Adrenal gland (tissue), 12 donors: Measurements from ENCODE around the gene CLK3. TPM values are rescaled to one million over a fixed set of nuclear protein-coding genes. Genes with fewer than 3 reads are reported as not detected.

ENCODE experiments used
- DNase-seq, 7 donors: peaks; one replicate each; pipeline ENCODE4 v3.0.0-alpha.2; 2019 to 2020
- H3K27ac ChIP-seq, 5 donors: fragments of 200-600 bp; sonication (generic) in 4 of 5; 1 replicate in 3 of 5; 2 replicates in 2 of 5; pipeline versions ENCODE4 v1.5.1 to v1.8.0; 2016 to 2020; ENCODE audit warnings: mild to moderate bottlenecking in 1 of 5
- H3K27me3 ChIP-seq: fragments of 200-600 bp; 2 replicates; pipeline ENCODE4 v1.8.0; 2021
- H3K36me3 ChIP-seq, 2 donors: fragments of 200-600 bp; replicated peaks in 1 of 2; 1 replicate in 1 of 2; 2 replicates in 1 of 2; pipeline versions ENCODE4 v1.5.1 to v1.8.0; 2018 to 2022
- H3K4me1 ChIP-seq, 2 donors: fragments of 200-600 bp; replicated peaks in 1 of 2; 1 replicate in 1 of 2; 2 replicates in 1 of 2; pipeline versions ENCODE4 v1.5.1 to v1.8.0; 2018 to 2021
- H3K4me3 ChIP-seq, 4 donors: fragments of 200-600 bp; sonication (generic) in 3 of 4; one replicate each; pipeline ENCODE4 v1.5.1; 2016 to 2018
- H3K9me3 ChIP-seq, 3 donors: fragments of 200-600 bp; sonication (generic) in 1 of 3; replicated peaks in 1 of 3; 1 replicate in 2 of 3; 2 replicates in 1 of 3; pipeline versions ENCODE4 v1.5.1 to v1.8.0; 2016 to 2021
- POLR2A ChIP-seq, 2 donors: fragments of 450-650 bp; IDR thresholded peaks; one replicate each; pipeline ENCODE4 v1.6.1; 2017; ENCODE audit warnings: antibody characterized with exemption in 2 of 2, mild to moderate bottlenecking in 2 of 2, moderate library complexity in 1 of 2
- WGBS, 4 donors: extraction: QIAGEN DNeasy Blood & Tissue Kit in 2 of 4; methylation state at CpG; one replicate each; pipeline versions ENCODE4 v1.1.5 to v1.1.7; 2013 to 2017; 5-methylcytosine and 5-hydroxymethylcytosine counted together
- intact Hi-C, 2 donors: fragments of 100-400 bp; cut with DNase I; formaldehyde crosslinking; loops; one replicate each; pipeline versions ENCODE4 v1.14.1 to v1.15.0; 2022 to 2023
- polyA plus RNA-seq, 3 donors: library from polyadenylated mRNA; stranded (reverse); fragments of 200-250 nt in 2 of 3; fragments of 350-450 nt in 1 of 3; fragmentation: Illumina TruSeq in 1 of 3; extraction: RNeasy Lipid Tissue Mini Kit (QIAGEN cat#74804) in 1 of 3; gene quantifications; one replicate each; pipeline ENCODE4 v1.2.3, GENCODE V29; 2013 to 2014
- total RNA-seq, 9 donors: library from RNA; depleted of rRNA in 4 of 9; stranded (reverse); fragments of >200 nt in 4 of 9; fragments of 120-200 nt in 1 of 9; fragmentation: NEBNext Ultra II Directional in 1 of 9; extraction: Animal tissue kit (Norgen Biotek cat#: 25700) in 1 of 9; gene quantifications; one replicate each; pipeline versions ENCODE4 v1.1.0 to v1.2.4, GENCODE V29; 2013 to 2023
- TF ChIP-seq, protein P1 (sequence below), 6 experiments: fragments of 450-650 bp in 4 of 6; fragments of 200-600 bp in 2 of 6; sonication (generic) in 1 of 6; IDR thresholded peaks; 1 replicate in 5 of 6; 2 replicates in 1 of 6; pipeline versions ENCODE4 v1.5.1 to v1.8.0; 2016 to 2021; ENCODE audit warnings: antibody characterized with exemption in 6 of 6, mild to moderate bottlenecking in 2 of 6, moderate library complexity in 1 of 6
- donor health status: healthy with polysubstance abuse.
- donor health status: Bipolar disorder and iron deficiency.
- donor health status: DM: yes; HTN: yes; CAD: no.
- donor health status: DM: no; HTN: no; CAD: no.
- donor health status: DM: no; HTN: no; CAD: no.
- donor health status: DM: yes; HTN: yes; CAD: no.

Gene CLK3
- total and polyA plus RNA-seq, 12 donors: 26.2 to 160 (median 66.1) TPM

GRCh38 chr15:74599156-74599555, 16.5 kb upstream of the CLK3 start:
- 70 to 84% (median 80%) methylated on average over 15 of the region's 15 CpGs for WGBS, 4 donors
- no peaks in the 10 kb centered on the region for H3K9me3 ChIP-seq
- peak in 1 of 7 donors; percentile 17 for DNase-seq
- no peak for TF ChIP-seq POLR2A (IDR thresholded peaks at IDR 0.05)
- TF ChIP-seq, protein P1, sequence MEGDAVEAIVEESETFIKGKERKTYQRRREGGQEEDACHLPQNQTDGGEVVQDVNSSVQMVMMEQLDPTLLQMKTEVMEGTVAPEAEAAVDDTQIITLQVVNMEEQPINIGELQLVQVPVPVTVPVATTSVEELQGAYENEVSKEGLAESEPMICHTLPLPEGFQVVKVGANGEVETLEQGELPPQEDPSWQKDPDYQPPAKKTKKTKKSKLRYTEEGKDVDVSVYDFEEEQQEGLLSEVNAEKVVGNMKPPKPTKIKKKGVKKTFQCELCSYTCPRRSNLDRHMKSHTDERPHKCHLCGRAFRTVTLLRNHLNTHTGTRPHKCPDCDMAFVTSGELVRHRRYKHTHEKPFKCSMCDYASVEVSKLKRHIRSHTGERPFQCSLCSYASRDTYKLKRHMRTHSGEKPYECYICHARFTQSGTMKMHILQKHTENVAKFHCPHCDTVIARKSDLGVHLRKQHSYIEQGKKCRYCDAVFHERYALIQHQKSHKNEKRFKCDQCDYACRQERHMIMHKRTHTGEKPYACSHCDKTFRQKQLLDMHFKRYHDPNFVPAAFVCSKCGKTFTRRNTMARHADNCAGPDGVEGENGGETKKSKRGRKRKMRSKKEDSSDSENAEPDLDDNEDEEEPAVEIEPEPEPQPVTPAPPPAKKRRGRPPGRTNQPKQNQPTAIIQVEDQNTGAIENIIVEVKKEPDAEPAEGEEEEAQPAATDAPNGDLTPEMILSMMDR (IDR thresholded peaks at IDR 0.05): no peak
- H3K4me3 ChIP-seq: peak overlapping the region in 3 of 4 donors; percentile 17 to 56 (median 52)
- peak overlapping the region in 4 of 5 donors; percentile 63 to 90 (median 78) for H3K27ac ChIP-seq
- intact Hi-C loops: no loop called here
- H3K27me3 ChIP-seq: no peaks in the 10 kb centered on the region
- H3K4me1 ChIP-seq: peaks cover 13 to 30% of the 10 kb centered on the region in 2 donors
- no peaks in the 10 kb centered on the region for H3K36me3 ChIP-seq

DNA sequence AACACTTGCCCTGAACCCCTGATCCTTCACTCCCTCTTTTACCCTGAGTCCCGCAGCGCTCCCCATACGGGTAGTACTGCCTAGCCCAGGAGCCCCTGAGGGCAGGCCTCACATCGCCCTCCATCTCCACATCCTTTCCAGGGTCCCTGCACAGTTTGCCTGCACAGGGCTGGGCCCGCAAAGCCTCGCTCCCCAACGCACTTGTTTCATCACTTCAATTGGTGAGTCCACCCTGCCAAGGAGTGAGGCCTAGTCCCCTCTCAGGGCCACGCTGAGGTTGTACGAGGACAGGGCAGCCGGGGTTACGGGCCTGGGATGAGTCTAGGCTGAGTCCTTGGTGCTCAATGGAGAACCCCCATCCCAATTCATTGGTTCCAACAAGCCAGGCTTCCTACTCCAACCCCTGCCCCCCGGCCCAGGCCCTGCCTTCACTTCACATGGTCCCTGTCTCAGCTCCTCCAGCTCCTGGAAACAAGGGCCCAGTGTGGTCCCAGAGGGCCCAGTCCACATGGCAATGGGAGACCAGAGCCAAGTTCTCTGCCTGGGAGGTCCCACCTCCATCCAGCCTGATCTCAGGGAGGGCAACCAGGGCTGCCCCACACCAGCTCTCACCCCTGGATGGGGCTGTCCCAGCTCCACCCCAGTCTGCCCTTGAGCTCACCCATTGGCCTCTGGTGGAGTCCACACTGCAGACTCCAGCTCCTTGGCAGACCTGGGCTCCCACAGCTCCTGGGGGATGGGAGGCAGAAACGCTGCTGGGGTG, 12.4 kb upstream of the CLK3 start:
- no peaks in the 10 kb centered on the region for H3K27me3 ChIP-seq
- H3K27ac ChIP-seq: no peak overlapping the region
- no peak overlapping the region for H3K4me3 ChIP-seq
- peak in 1 of 7 donors; percentile 28 for DNase-seq
- WGBS, 4 donors: 72 to 87% (median 81%) methylated on average over 10 to 13 of the region's 13 CpGs
- intact Hi-C loops: no loop called here
- no peaks in the 10 kb centered on the region for H3K9me3 ChIP-seq
- peaks cover 13 to 25% of the 10 kb centered on the region in 2 donors for H3K4me1 ChIP-seq
- H3K36me3 ChIP-seq: no peaks in the 10 kb centered on the region
- no peak for TF ChIP-seq POLR2A (IDR thresholded peaks at IDR 0.05)
- TF ChIP-seq, protein P1 (IDR thresholded peaks at IDR 0.05): no peak

DNA sequence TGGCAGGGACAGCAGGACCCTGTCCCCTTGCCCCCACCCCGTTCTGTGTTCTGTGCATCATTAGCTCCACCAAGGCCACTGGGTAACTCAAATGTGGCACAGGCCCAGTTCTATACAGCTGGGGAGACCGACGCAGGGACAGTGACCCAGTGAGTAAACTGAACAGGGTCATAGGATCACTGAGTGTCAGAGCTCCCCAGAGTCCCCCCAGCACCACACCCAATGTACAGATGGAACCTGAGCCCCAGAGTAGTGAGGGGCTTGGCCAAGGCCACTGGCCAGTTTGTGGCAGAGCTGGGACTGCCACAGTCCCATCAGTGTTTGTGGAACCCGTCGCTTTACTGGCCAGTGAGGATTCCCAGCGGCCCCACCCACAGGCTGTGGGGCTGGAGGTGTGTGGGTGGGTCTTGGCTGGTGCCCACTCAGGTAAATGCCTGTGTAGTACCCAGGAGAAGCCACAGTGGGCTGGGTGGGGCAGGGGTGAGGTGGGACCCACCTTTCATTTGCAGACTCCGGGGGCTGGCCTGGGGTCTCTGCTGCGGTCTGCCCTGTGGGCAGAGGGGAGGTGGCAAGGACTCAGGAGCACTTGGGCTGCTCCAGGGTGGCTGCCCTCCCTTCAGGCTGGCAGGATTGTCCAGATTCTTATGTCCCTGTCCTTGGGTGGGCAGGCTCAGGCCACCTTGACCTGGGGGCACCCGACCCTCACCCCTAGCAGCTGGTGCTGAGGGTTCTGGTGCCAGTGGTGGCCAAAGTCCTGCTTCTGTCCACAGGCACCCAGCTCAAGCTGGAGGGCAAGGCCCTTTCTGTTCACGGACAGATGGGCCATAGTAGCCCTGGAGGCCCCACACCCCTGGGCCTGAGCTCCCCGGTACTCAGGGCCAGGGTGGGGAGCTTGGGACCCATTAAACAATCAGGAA, 11.6 kb upstream of the CLK3 start:
- intact Hi-C loops: no loop called here
- WGBS, 4 donors: 70 to 81% (median 75%) methylated on average over 4 to 11 of the region's 11 CpGs; no CpG with 5 or more reads in 1 of the 4 donors
- H3K4me3 ChIP-seq: no peak overlapping the region
- no peak for DNase-seq
- H3K27me3 ChIP-seq: no peaks in the 10 kb centered on the region
- no peak overlapping the region for H3K27ac ChIP-seq
- H3K36me3 ChIP-seq: no peaks in the 10 kb centered on the region
- no peaks in the 10 kb centered on the region for H3K9me3 ChIP-seq
- H3K4me1 ChIP-seq: peaks cover 8 to 21% of the 10 kb centered on the region in 2 donors
- TF ChIP-seq POLR2A (IDR thresholded peaks at IDR 0.05): no peak
- TF ChIP-seq, protein P1 (IDR thresholded peaks at IDR 0.05): no peak
